ENCODE measurements around the gene TOMT. TPM values are rescaled to one million over a fixed set of nuclear protein-coding genes. Genes with fewer than 3 reads are reported as not detected.

The TOMT gene
- polyA plus RNA-seq, 1 donor from 2014 or later, result 0.76 TPM

GRCh38 chr11:72070491-72070890 is 35.2 kb upstream of the TOMT start:
- Histone ChIP-seq H3K4me2 (ENCODE audit: low read length) (no peak overlapping the region), H4K20me1 (ENCODE audit: insufficient read depth) (no peaks in the 10 kb centered on the region), H3F3A (ENCODE audit: insufficient read depth, low read length, poor library complexity, severe bottlenecking) (no peaks in the 10 kb centered on the region), H3K9me3 (ENCODE audit: low read length) (no peaks in the 10 kb centered on the region), H2AFZ (ENCODE audit: low read depth, low read length) (no peak overlapping the region), H3K27me3 (ENCODE audit: insufficient read depth, low read depth, low read length) (no peaks in the 10 kb centered on the region), H3K4me3 (ENCODE audit: low read length) (no peak overlapping the region), H3K79me2 (replicated peaks; ENCODE audit: insufficient read depth, low read length) (peaks cover 33% of the 10 kb centered on the region), H3K9ac (ENCODE audit: low read length) (no peak overlapping the region), H3K36me3 (ENCODE audit: insufficient read depth, low read length) (no peaks in the 10 kb centered on the region), H3K27ac (ENCODE audit: low read length) (no peak overlapping the region), H3K9me2 (ENCODE audit: insufficient read depth, low read length) (no peaks in the 10 kb centered on the region)
- TF ChIP-seq SMC3 (conservative IDR thresholded peaks at IDR 0.05; ENCODE audit: poor library complexity) (no peak), RAD21 (conservative IDR thresholded peaks at IDR 0.05) (no peak), REST (IDR thresholded peaks at IDR 0.05; ENCODE audit: borderline replicate concordance) (no peak), EZH2 (IDR thresholded peaks at IDR 0.05; ENCODE audit: borderline replicate concordance, insufficient read depth, low read length, poor library complexity, severe bottlenecking) (no peak), TAF1 (IDR thresholded peaks at IDR 0.05; ENCODE audit: low read depth) (no peak), MXI1 (conservative IDR thresholded peaks at IDR 0.05; ENCODE audit: poor library complexity, severe bottlenecking) (no peak), CTCF (IDR thresholded peaks at IDR 0.05; ENCODE audit: poor library complexity, severe bottlenecking) (no peak), EP300 (conservative IDR thresholded peaks at IDR 0.05; ENCODE audit: poor library complexity, severe bottlenecking) (no peak), POLR2AphosphoS5 (IDR thresholded peaks at IDR 0.05) (no peak)

- Histone ChIP-seq H3K79me2 (replicated peaks; ENCODE audit: insufficient read depth, low read length) (peaks cover 51% of the 10 kb centered on the region), H3K4me2 (ENCODE audit: low read length) (no peak overlapping the region), H2AFZ (ENCODE audit: low read depth, low read length) (no peak overlapping the region), H3K9me3 (ENCODE audit: low read length) (no peaks in the 10 kb centered on the region), H3F3A (ENCODE audit: insufficient read depth, low read length, poor library complexity, severe bottlenecking) (no peaks in the 10 kb centered on the region), H3K9me2 (ENCODE audit: insufficient read depth, low read length) (no peaks in the 10 kb centered on the region), H3K27ac (ENCODE audit: low read length) (no peak overlapping the region), H3K27me3 (ENCODE audit: insufficient read depth, low read depth, low read length) (no peaks in the 10 kb centered on the region), H4K20me1 (ENCODE audit: insufficient read depth) (no peaks in the 10 kb centered on the region), H3K36me3 (ENCODE audit: insufficient read depth, low read length) (no peaks in the 10 kb centered on the region), H3K4me3 (ENCODE audit: low read length) (no peak overlapping the region), H3K9ac (ENCODE audit: low read length) (no peak overlapping the region)
- TF ChIP-seq RAD21 (conservative IDR thresholded peaks at IDR 0.05), result no peak
- TF ChIP-seq SMC3 (conservative IDR thresholded peaks at IDR 0.05; ENCODE audit: poor library complexity), result no peak
- no peak for TF ChIP-seq REST (IDR thresholded peaks at IDR 0.05; ENCODE audit: borderline replicate concordance)
- no peak for TF ChIP-seq EZH2 (IDR thresholded peaks at IDR 0.05; ENCODE audit: borderline replicate concordance, insufficient read depth, low read length, poor library complexity, severe bottlenecking)
- TF ChIP-seq MXI1 (conservative IDR thresholded peaks at IDR 0.05; ENCODE audit: poor library complexity, severe bottlenecking), result no peak
- no peak for TF ChIP-seq CTCF (IDR thresholded peaks at IDR 0.05; ENCODE audit: poor library complexity, severe bottlenecking)
- no peak for TF ChIP-seq TAF1 (IDR thresholded peaks at IDR 0.05; ENCODE audit: low read depth)
- TF ChIP-seq POLR2AphosphoS5 (IDR thresholded peaks at IDR 0.05), result no peak
- no peak for TF ChIP-seq EP300 (conservative IDR thresholded peaks at IDR 0.05; ENCODE audit: poor library complexity, severe bottlenecking)
Observed at GRCh38 chr11:72072348-72072747, 33.4 kb upstream of the TOMT start.

Measured in neural cell (in vitro differentiated cells).